Measurements from ENCODE around the gene PRKRA.

DNA sequence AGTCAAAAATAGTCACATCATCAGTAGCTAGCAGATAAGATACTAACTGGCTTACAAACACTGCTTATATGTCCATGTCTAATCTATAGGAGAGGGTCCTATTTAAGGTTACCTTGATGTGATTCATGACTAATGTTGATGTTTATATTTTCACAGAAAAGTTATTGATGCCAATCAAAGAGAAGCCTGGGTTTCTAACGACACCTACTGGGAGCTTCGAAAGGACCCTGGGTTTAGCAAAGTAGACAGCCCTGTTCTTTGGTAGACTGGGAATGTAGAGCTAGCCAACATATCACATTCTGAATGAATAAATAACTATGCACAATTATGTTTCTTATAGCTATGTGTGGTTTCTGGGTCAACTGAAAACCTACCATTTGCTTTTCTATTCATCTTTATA lies 55.7 kb downstream of the PRKRA start:
- TF ChIP-seq, protein P1, sequence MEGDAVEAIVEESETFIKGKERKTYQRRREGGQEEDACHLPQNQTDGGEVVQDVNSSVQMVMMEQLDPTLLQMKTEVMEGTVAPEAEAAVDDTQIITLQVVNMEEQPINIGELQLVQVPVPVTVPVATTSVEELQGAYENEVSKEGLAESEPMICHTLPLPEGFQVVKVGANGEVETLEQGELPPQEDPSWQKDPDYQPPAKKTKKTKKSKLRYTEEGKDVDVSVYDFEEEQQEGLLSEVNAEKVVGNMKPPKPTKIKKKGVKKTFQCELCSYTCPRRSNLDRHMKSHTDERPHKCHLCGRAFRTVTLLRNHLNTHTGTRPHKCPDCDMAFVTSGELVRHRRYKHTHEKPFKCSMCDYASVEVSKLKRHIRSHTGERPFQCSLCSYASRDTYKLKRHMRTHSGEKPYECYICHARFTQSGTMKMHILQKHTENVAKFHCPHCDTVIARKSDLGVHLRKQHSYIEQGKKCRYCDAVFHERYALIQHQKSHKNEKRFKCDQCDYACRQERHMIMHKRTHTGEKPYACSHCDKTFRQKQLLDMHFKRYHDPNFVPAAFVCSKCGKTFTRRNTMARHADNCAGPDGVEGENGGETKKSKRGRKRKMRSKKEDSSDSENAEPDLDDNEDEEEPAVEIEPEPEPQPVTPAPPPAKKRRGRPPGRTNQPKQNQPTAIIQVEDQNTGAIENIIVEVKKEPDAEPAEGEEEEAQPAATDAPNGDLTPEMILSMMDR (IDR thresholded peaks at IDR 0.05; ENCODE audit: control extremely low read depth in 1 of 3, insufficient read depth in 1 of 3, low read depth in 1 of 3, low read length in 3 of 3): no peak
- no peak for TF ChIP-seq CEBPB (IDR thresholded peaks at IDR 0.05; ENCODE audit: low read depth, low read length)
- no peak for TF ChIP-seq HDAC2 (IDR thresholded peaks at IDR 0.05; ENCODE audit: borderline replicate concordance in 1 of 2, low read depth in 2 of 2, low read length in 2 of 2)
- TF ChIP-seq, protein P2, sequence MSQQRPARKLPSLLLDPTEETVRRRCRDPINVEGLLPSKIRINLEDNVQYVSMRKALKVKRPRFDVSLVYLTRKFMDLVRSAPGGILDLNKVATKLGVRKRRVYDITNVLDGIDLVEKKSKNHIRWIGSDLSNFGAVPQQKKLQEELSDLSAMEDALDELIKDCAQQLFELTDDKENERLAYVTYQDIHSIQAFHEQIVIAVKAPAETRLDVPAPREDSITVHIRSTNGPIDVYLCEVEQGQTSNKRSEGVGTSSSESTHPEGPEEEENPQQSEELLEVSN (IDR thresholded peaks at IDR 0.05): no peak
- TF ChIP-seq RXRA (IDR thresholded peaks at IDR 0.05; ENCODE audit: insufficient read depth, low read depth, low read length): no peak
- TF ChIP-seq CBX5 (IDR thresholded peaks at IDR 0.05; ENCODE audit: low read depth, low read length): no peak
- TF ChIP-seq MAFK (IDR thresholded peaks at IDR 0.05; ENCODE audit: low read depth, low read length): no peak
- TF ChIP-seq CREB1 (IDR thresholded peaks at IDR 0.05): no peak
- no peak for TF ChIP-seq POLR2A (IDR thresholded peaks at IDR 0.05; ENCODE audit: control extremely low read depth in 1 of 2, low read depth in 2 of 2, low read length in 2 of 2)
- TF ChIP-seq TAF7 (optimal IDR thresholded peaks at IDR 0.05; ENCODE audit: borderline replicate concordance, low read depth, low read length): no peak
- TF ChIP-seq, protein P3, sequence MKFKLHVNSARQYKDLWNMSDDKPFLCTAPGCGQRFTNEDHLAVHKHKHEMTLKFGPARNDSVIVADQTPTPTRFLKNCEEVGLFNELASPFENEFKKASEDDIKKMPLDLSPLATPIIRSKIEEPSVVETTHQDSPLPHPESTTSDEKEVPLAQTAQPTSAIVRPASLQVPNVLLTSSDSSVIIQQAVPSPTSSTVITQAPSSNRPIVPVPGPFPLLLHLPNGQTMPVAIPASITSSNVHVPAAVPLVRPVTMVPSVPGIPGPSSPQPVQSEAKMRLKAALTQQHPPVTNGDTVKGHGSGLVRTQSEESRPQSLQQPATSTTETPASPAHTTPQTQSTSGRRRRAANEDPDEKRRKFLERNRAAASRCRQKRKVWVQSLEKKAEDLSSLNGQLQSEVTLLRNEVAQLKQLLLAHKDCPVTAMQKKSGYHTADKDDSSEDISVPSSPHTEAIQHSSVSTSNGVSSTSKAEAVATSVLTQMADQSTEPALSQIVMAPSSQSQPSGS (IDR thresholded peaks at IDR 0.05; ENCODE audit: low read length): no peak
- TF ChIP-seq KDM5A (IDR thresholded peaks at IDR 0.05; ENCODE audit: low read length): no peak
- TF ChIP-seq CHD2 (IDR thresholded peaks at IDR 0.05; ENCODE audit: low read length): no peak
- TF ChIP-seq RNF2 (IDR thresholded peaks at IDR 0.05; ENCODE audit: borderline replicate concordance, low read depth, low read length, missing control alignments, poor library complexity, severe bottlenecking): no peak

All from H1 (cell line).